ENCODE results near the gene PRKCH. TPM values are rescaled to one million over a fixed set of nuclear protein-coding genes. Genes with fewer than 3 reads are reported as not detected.

The PRKCH gene
- total and polyA plus RNA-seq, 2 of the 13 experiments (the other 11 are each of a cell fraction or from before 2014, with no cell fraction given), result 0.48 to 1.3 TPM

DNA sequence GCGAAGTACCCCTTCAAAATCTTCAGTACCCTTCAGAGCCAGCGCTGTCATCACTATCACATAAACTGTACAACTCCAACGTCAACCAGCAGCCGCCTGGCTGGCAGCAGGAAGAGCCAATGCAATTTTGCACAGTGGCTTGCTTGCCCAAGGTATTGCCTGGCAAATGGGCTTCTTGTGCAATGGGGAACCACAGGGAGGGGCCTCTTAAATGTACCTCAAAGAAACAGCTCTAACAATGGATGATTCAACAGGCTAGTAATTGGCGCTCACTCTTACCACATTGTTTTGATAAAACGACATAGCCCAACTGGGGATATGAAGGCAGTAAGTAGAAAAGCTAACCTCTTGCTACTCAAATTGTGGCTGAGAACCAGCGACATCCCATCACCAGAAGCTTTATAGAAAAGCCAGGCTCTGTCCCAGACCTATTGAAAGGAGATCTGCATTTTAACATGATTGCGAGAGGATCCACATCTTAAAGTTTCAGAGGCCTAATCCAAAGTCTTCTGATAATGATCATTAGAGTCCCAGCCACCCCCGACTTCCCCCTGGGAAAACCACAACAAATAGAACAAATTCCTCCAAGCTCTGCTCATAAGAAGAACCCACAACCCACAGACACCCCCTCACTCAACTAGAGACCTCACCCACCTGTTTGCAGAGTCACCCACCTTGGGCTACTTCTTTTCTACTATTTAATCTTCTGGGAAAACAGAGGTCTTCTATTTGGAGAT lies 248.6 kb downstream of the PRKCH start:
- H4K20me1 ChIP-seq (ENCODE audit: insufficient read depth, low read length), result no peaks in the 10 kb centered on the region
- in situ Hi-C loops (cut with HindIII; ENCODE audit: extremely low pct_ligation_motif_present, low pct_unique_long_range_greater_than_20kb), result no loop called here
- no peak overlapping the region for H2AFZ ChIP-seq (ENCODE audit: low read length)
- ChIA-PET CTCF (ENCODE audit: low intra/inter-chr PET ratio, low total read pairs) (no interaction called here), POLR2A (interaction anchor here (0.6 to 3.2 kb wide), 5 partner anchors 8 to 192 kb away, joined by 3 to 17 read pairs (median 6); partner anchors contain the start of gene SNAPC1)
- no peak for ATAC-seq
- no peak for FAIRE-seq
- H3K27ac ChIP-seq (ENCODE audit: extremely low read length, insufficient read depth, low read length), result no peak overlapping the region
- intact Hi-C loops (cut with micrococcal nuclease; ENCODE audit: unreplicated experiment), result no loop called here
- no peak overlapping the region for H3K9ac ChIP-seq (ENCODE audit: insufficient read depth, low read depth, low read length)
- WGBS (ENCODE audit: low lambda C conversion rate), result 33% methylated on average over 9 of the region's 9 CpGs
- peaks cover 75% of the 10 kb centered on the region for H3K4me1 ChIP-seq (ENCODE audit: insufficient read depth, low read length)
- H3K4me3 ChIP-seq (replicated peaks in 1 of 3; ENCODE audit: insufficient read depth in 1 of 3, low read depth in 2 of 3, low read length in 3 of 3), result no peak overlapping the region
- H3K9me3 ChIP-seq (ENCODE audit: low read length), result no peaks in the 10 kb centered on the region
- H3K79me2 ChIP-seq (ENCODE audit: insufficient read depth, low read length), result no peaks in the 10 kb centered on the region
- peak; percentile 60 for DNase-seq (ENCODE audit: low spot score)
- H3K27me3 ChIP-seq (ENCODE audit: control insufficient read depth in 1 of 2, insufficient read depth in 2 of 2, low read length in 2 of 2), result no peaks in the 10 kb centered on the region
- no peaks in the 10 kb centered on the region for H3K36me3 ChIP-seq (replicated peaks in 1 of 2; ENCODE audit: control insufficient read depth in 1 of 2, insufficient read depth in 2 of 2, low read length in 2 of 2)
- no TSS peak for BruUV-seq (replicated peaks)
- peak overlapping the region; percentile 38 for H3K4me2 ChIP-seq (ENCODE audit: low read depth, low read length)
- TF ChIP-seq JUNB (CRISPR knock-in tag; IDR thresholded peaks at IDR 0.05; ENCODE audit: borderline replicate concordance) (no peak), NAIF1 (CRISPR knock-in tag; IDR thresholded peaks at IDR 0.05; ENCODE audit: borderline replicate concordance) (no peak), ZNF451 (CRISPR knock-in tag; IDR thresholded peaks at IDR 0.05) (no peak), ZNF709 (CRISPR knock-in tag; IDR thresholded peaks at IDR 0.05) (no peak), ZNF317 (CRISPR knock-in tag; IDR thresholded peaks at IDR 0.05) (no peak), ZNF224 (CRISPR knock-in tag; IDR thresholded peaks at IDR 0.05) (no peak), TEAD3 (CRISPR knock-in tag; optimal IDR thresholded peaks at IDR 0.05; ENCODE audit: borderline replicate concordance) (no peak), HNRNPL (IDR thresholded peaks at IDR 0.05; ENCODE audit: low read depth, low read length) (0 out of 2 replicates have a peak, but pooled peaks have one; percentile 21), ZNF550 (CRISPR knock-in tag; IDR thresholded peaks at IDR 0.05; ENCODE audit: borderline replicate concordance) (no peak), SOX13 (IDR thresholded peaks at IDR 0.05) (no peak), SOX13 (CRISPR knock-in tag; conservative IDR thresholded peaks at IDR 0.05 in 1 of 2, IDR thresholded peaks at IDR 0.05 in 1 of 2) (peak in 1 of 2 experiments; percentile 50; a peak in 1 of 4 replicates), ZFAT (CRISPR knock-in tag; conservative IDR thresholded peaks at IDR 0.05) (no peak), ASH2L (IDR thresholded peaks at IDR 0.05; ENCODE audit: insufficient read length, low read depth, low read length) (no peak), ZNF792 (CRISPR knock-in tag; IDR thresholded peaks at IDR 0.05) (no peak), SP4 (CRISPR knock-in tag; IDR thresholded peaks at IDR 0.05) (no peak), GATA4 (IDR thresholded peaks at IDR 0.05; ENCODE audit: borderline replicate concordance, low read depth) (no peak), ZNF7 (CRISPR knock-in tag; IDR thresholded peaks at IDR 0.05) (no peak), ZNF501 (CRISPR knock-in tag; IDR thresholded peaks at IDR 0.05) (no peak), EEA1 (CRISPR knock-in tag; IDR thresholded peaks at IDR 0.05; ENCODE audit: borderline replicate concordance) (no peak), NFE2 (CRISPR knock-in tag; IDR thresholded peaks at IDR 0.05) (no peak)
- TF ChIP-seq, protein P1, sequence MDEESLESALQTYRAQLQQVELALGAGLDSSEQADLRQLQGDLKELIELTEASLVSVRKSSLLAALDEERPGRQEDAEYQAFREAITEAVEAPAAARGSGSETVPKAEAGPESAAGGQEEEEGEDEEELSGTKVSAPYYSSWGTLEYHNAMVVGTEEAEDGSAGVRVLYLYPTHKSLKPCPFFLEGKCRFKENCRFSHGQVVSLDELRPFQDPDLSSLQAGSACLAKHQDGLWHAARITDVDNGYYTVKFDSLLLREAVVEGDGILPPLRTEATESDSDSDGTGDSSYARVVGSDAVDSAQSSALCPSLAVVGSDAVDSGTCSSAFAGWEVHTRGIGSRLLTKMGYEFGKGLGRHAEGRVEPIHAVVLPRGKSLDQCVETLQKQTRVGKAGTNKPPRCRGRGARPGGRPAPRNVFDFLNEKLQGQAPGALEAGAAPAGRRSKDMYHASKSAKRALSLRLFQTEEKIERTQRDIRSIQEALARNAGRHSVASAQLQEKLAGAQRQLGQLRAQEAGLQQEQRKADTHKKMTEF (CRISPR knock-in tag; IDR thresholded peaks at IDR 0.05), result no peak
- TF ChIP-seq, protein P2, sequence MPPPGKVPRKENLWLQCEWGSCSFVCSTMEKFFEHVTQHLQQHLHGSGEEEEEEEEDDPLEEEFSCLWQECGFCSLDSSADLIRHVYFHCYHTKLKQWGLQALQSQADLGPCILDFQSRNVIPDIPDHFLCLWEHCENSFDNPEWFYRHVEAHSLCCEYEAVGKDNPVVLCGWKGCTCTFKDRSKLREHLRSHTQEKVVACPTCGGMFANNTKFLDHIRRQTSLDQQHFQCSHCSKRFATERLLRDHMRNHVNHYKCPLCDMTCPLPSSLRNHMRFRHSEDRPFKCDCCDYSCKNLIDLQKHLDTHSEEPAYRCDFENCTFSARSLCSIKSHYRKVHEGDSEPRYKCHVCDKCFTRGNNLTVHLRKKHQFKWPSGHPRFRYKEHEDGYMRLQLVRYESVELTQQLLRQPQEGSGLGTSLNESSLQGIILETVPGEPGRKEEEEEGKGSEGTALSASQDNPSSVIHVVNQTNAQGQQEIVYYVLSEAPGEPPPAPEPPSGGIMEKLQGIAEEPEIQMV (CRISPR knock-in tag; IDR thresholded peaks at IDR 0.05; ENCODE audit: low read depth), result no peak
- TF ChIP-seq, protein P3, sequence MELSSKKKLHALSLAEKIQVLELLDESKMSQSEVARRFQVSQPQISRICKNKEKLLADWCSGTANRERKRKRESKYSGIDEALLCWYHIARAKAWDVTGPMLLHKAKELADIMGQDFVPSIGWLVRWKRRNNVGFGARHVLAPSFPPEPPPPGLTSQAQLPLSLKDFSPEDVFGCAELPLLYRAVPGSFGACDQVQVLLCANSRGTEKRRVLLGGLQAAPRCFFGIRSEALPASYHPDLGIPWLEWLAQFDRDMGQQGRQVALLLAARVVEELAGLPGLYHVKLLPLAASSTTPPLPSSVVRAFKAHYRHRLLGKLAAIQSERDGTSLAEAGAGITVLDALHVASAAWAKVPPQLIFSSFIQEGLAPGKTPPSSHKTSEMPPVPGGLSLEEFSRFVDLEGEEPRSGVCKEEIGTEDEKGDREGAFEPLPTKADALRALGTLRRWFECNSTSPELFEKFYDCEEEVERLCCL (CRISPR knock-in tag; IDR thresholded peaks at IDR 0.05; ENCODE audit: borderline replicate concordance), result no peak
